ENCODE measurements around the gene FGF18.

FGF18 gene

DNA sequence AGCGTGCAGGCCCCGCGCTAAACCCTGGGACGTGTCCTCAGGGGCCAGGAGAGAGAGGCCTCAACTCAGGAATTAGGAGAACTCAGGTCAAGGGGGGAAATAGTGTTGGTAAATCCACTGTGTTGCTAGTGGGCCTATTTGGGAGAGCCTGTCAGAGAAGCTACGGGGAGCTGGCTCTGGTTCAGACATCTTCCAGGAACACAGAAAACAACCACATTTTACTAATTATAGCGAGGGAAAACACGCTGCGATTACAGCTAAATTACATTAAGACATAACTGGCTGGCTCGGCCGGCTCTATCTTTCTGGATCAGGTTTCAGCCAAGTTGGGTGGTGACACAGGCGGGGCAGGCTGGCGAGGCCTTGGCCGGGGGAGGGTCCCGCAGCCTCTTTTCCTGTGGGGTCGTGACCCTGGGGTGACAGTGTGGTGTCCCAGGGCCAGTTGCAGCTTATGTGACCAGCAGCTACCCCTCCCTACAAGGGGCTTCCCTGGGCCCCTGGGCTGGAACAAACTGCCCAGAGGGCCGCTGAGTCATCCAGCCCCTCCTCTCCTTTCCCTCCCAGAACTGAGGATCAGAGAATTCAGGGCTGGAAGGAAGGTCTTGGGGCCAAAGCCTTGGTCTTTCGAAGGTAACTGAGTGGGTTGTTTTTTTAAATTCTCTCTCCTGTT lies 75.1 kb downstream of the FGF18 start (continued):
- TF ChIP-seq, protein P1, sequence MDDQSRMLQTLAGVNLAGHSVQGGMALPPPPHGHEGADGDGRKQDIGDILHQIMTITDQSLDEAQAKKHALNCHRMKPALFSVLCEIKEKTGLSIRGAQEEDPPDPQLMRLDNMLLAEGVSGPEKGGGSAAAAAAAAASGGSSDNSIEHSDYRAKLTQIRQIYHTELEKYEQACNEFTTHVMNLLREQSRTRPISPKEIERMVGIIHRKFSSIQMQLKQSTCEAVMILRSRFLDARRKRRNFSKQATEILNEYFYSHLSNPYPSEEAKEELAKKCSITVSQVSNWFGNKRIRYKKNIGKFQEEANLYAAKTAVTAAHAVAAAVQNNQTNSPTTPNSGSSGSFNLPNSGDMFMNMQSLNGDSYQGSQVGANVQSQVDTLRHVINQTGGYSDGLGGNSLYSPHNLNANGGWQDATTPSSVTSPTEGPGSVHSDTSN (CRISPR knock-in tag; IDR thresholded peaks at IDR 0.05) = no peak
- TF ChIP-seq ZNF112 (tag by site-specific recombination; IDR thresholded peaks at IDR 0.05) (no peak), ZFP37 (tag by site-specific recombination; IDR thresholded peaks at IDR 0.05) (peak; percentile 53; the same call in 1 of the 2 replicates), ZNF341 (tag by site-specific recombination; IDR thresholded peaks at IDR 0.05; ENCODE audit: low read depth) (no peak), ZNF560 (tag by site-specific recombination; IDR thresholded peaks at IDR 0.05; ENCODE audit: borderline replicate concordance) (no peak)
- TF ChIP-seq, protein P2, sequence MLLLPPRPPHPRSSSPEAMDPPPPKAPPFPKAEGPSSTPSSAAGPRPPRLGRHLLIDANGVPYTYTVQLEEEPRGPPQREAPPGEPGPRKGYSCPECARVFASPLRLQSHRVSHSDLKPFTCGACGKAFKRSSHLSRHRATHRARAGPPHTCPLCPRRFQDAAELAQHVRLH (tag by site-specific recombination; IDR thresholded peaks at IDR 0.05) = peak; percentile 7; the same call in 1 of the 2 replicates
- TF ChIP-seq, protein P3, sequence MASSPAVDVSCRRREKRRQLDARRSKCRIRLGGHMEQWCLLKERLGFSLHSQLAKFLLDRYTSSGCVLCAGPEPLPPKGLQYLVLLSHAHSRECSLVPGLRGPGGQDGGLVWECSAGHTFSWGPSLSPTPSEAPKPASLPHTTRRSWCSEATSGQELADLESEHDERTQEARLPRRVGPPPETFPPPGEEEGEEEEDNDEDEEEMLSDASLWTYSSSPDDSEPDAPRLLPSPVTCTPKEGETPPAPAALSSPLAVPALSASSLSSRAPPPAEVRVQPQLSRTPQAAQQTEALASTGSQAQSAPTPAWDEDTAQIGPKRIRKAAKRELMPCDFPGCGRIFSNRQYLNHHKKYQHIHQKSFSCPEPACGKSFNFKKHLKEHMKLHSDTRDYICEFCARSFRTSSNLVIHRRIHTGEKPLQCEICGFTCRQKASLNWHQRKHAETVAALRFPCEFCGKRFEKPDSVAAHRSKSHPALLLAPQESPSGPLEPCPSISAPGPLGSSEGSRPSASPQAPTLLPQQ (tag by site-specific recombination; IDR thresholded peaks at IDR 0.05) = 0 out of 2 replicates have a peak, but pooled peaks have one; percentile 36

DNA sequence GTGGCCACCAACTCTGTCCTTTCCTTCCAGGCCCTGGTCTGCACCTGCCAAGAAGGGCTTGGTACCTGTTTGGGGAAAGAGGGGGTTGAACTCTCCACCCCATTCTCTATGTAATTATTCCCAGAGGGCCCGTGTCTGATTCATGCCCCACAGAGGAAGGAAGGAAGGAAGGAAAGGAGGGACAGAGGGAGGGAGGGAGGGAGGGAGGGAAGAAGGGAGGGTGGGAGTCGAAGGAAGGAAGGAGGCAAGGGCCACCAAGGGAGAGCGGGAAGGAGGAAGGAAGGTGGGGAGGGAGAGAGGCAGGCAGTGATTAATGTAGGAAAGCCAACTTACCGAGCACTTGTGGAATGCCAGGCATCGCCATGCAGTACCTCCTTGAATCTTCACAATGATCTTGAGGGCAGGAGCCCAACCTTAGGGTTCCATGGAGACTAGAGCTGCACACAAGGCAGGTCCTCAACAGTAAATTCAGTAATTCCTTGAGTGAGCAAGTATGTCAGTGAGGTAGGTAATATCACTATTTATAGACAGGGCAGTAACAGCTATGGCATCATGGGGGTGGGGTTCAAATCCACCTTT lies 75.8 kb downstream of the FGF18 start:
- H3K9me3 ChIP-seq (ENCODE audit: control insufficient read depth, insufficient read depth, low read depth, low read length) = no peaks in the 10 kb centered on the region
- H3K4me3 ChIP-seq (ENCODE audit: low read depth, low read length) = no peak overlapping the region
- POLR2A ChIA-PET = no interaction called here
- H3K27ac ChIP-seq (ENCODE audit: extremely low read depth, low read depth, low read length) = peak overlapping the region; percentile 71; the same call in 1 of the 2 replicates
- no peaks in the 10 kb centered on the region for H3K36me3 ChIP-seq (ENCODE audit: control insufficient read depth in 2 of 2, insufficient read depth in 1 of 2, low read length in 2 of 2)
- CTCF ChIA-PET = interaction anchor here (3.1 kb wide), 1 partner anchor 10 kb away, joined by 24 read pairs; no protein-coding TSS in a partner anchor
- H3K4me1 ChIP-seq (ENCODE audit: control insufficient read depth, insufficient read depth, low read length) = peaks cover 13% of the 10 kb centered on the region
- TF ChIP-seq, protein P4, sequence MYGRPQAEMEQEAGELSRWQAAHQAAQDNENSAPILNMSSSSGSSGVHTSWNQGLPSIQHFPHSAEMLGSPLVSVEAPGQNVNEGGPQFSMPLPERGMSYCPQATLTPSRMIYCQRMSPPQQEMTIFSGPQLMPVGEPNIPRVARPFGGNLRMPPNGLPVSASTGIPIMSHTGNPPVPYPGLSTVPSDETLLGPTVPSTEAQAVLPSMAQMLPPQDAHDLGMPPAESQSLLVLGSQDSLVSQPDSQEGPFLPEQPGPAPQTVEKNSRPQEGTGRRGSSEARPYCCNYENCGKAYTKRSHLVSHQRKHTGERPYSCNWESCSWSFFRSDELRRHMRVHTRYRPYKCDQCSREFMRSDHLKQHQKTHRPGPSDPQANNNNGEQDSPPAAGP (tag by site-specific recombination; IDR thresholded peaks at IDR 0.05) = peak; percentile 68
- TF ChIP-seq ZFP37 (tag by site-specific recombination; IDR thresholded peaks at IDR 0.05) = no peak
- TF ChIP-seq, protein P5, sequence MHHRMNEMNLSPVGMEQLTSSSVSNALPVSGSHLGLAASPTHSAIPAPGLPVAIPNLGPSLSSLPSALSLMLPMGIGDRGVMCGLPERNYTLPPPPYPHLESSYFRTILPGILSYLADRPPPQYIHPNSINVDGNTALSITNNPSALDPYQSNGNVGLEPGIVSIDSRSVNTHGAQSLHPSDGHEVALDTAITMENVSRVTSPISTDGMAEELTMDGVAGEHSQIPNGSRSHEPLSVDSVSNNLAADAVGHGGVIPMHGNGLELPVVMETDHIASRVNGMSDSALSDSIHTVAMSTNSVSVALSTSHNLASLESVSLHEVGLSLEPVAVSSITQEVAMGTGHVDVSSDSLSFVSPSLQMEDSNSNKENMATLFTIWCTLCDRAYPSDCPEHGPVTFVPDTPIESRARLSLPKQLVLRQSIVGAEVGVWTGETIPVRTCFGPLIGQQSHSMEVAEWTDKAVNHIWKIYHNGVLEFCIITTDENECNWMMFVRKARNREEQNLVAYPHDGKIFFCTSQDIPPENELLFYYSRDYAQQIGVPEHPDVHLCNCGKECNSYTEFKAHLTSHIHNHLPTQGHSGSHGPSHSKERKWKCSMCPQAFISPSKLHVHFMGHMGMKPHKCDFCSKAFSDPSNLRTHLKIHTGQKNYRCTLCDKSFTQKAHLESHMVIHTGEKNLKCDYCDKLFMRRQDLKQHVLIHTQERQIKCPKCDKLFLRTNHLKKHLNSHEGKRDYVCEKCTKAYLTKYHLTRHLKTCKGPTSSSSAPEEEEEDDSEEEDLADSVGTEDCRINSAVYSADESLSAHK (tag by site-specific recombination; IDR thresholded peaks at IDR 0.05) = no peak
- no peak for TF ChIP-seq ZNF10 (tag by site-specific recombination; IDR thresholded peaks at IDR 0.05)
- TF ChIP-seq ZNF626 (tag by site-specific recombination; IDR thresholded peaks at IDR 0.05) = no peak
- no peak for TF ChIP-seq ZNF529 (tag by site-specific recombination; IDR thresholded peaks at IDR 0.05; ENCODE audit: insufficient replicate concordance)
- peak; percentile 63 for TF ChIP-seq ZNF366 (tag by site-specific recombination; conservative IDR thresholded peaks at IDR 0.05)
- no peak for TF ChIP-seq ZNF747 (tag by site-specific recombination; IDR thresholded peaks at IDR 0.05)
- TF ChIP-seq, protein P6, sequence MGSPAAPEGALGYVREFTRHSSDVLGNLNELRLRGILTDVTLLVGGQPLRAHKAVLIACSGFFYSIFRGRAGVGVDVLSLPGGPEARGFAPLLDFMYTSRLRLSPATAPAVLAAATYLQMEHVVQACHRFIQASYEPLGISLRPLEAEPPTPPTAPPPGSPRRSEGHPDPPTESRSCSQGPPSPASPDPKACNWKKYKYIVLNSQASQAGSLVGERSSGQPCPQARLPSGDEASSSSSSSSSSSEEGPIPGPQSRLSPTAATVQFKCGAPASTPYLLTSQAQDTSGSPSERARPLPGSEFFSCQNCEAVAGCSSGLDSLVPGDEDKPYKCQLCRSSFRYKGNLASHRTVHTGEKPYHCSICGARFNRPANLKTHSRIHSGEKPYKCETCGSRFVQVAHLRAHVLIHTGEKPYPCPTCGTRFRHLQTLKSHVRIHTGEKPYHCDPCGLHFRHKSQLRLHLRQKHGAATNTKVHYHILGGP (tag by site-specific recombination; IDR thresholded peaks at IDR 0.05) = no peak
- no peak for TF ChIP-seq TCF7L2 (IDR thresholded peaks at IDR 0.05; ENCODE audit: borderline replicate concordance, low read depth, low read length)
- no peak for TF ChIP-seq MZF1 (tag by site-specific recombination; IDR thresholded peaks at IDR 0.05; ENCODE audit: borderline replicate concordance)
- TF ChIP-seq ZNF600 (tag by site-specific recombination; IDR thresholded peaks at IDR 0.05) = no peak
- TF ChIP-seq SP2 (tag by site-specific recombination; IDR thresholded peaks at IDR 0.05) = peak; percentile 53
- 0 out of 2 replicates have a peak, but pooled peaks have one; percentile 1 for TF ChIP-seq SP7 (tag by site-specific recombination; IDR thresholded peaks at IDR 0.05)
- TF ChIP-seq ZNF624 (tag by site-specific recombination; IDR thresholded peaks at IDR 0.05) = no peak
- TF ChIP-seq ZNF623 (tag by site-specific recombination; IDR thresholded peaks at IDR 0.05) = no peak
- TF ChIP-seq, protein P7, sequence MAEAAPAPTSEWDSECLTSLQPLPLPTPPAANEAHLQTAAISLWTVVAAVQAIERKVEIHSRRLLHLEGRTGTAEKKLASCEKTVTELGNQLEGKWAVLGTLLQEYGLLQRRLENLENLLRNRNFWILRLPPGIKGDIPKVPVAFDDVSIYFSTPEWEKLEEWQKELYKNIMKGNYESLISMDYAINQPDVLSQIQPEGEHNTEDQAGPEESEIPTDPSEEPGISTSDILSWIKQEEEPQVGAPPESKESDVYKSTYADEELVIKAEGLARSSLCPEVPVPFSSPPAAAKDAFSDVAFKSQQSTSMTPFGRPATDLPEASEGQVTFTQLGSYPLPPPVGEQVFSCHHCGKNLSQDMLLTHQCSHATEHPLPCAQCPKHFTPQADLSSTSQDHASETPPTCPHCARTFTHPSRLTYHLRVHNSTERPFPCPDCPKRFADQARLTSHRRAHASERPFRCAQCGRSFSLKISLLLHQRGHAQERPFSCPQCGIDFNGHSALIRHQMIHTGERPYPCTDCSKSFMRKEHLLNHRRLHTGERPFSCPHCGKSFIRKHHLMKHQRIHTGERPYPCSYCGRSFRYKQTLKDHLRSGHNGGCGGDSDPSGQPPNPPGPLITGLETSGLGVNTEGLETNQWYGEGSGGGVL (tag by site-specific recombination; IDR thresholded peaks at IDR 0.05) = peak; percentile 73
- no peak for TF ChIP-seq ZIC2 (tag by site-specific recombination; IDR thresholded peaks at IDR 0.05)
